Large intestine (tissue), 1 donor: ENCODE data around the gene DIAPH3. TPM values are rescaled to one million over a fixed set of nuclear protein-coding genes. Genes with fewer than 3 reads are reported as not detected.

Source experiments
- polyA plus RNA-seq: library from polyadenylated mRNA; unstranded; fragments of 120-200 nt; gene quantifications from one replicate; pipeline ENCODE4 v1.2.1, GENCODE V29; 2013

Gene DIAPH3
- polyA plus RNA-seq, 1 donor, result 5.3 TPM

Other genes with a start within 250 kb of the DIAPH3 start
- 27.0 TPM for gene TDRD3, start 233.3 kb upstream of the DIAPH3 start, polyA plus RNA-seq